UCSD-AML1 (cell line): ENCODE results near the gene NAV2.
"Not testable (repeated sequence)": the region's sequence is repeated elsewhere in the genome, so short reads cannot be mapped to it uniquely, and the experiment has no call there.

Experiments
- DNase-seq: peaks from one replicate; lab custom pipeline; 2025; ENCODE audit not compliant: unreplicated experiment; lab: John Stamatoyannopoulos, UW

NAV2 gene

DNA sequence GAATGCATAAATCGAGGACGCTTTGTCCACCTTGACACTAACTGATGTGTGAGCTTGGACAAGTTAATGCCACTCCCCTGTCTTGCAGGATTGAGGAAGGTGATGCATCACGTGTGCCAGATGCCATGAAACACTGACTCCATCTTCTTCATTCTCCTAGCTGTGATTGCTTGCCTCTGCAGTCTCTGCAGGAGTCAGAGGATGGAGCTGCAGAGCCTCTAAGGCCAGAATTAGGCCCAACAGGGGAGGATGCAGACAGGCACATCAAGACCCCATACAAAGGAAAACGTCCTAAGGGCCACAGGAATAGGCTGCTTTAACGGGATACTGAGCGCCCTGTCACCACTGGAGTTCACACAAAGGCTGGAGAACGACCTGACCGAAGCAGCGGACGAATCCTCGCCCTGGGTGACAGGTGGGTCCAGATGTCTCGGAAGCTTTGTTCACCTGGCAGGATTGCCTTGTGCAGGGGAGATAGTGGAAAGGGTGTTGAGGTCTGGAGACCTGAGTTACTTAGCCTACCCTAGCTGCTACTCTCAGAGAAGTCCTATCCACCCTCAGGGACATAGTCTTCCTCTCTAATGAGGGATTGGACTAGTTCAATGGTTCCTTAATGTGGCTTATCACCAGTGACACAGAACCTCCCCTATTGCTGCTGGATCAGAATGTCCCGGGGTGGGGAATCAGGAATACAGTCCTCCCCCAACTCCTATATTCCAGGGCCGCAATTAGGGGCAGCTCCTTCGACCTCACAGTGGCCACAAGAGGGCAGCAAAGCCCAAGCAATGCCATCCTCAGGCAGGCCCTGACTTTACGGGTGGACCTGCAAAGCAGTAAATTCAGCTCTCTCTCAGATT is 415.3 kb downstream of the NAV2 start:
- DNase-seq: peak; percentile 54

DNA sequence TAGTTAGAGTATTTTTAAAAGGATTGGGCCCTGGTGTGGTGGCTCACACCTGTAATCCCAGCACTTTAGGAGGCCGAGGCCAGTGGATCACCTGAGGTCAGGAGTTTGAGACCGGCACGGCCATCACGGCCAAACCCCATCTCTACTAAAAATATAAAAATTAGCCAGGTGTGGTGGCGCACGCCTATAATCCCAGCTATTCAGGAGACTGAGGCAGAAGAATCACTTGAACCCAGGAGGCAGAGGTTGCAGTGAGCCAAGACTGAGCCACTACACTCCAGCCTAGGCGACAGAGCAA is 415.8 kb downstream of the NAV2 start:
- not testable (repeated sequence) for DNase-seq

DNA sequence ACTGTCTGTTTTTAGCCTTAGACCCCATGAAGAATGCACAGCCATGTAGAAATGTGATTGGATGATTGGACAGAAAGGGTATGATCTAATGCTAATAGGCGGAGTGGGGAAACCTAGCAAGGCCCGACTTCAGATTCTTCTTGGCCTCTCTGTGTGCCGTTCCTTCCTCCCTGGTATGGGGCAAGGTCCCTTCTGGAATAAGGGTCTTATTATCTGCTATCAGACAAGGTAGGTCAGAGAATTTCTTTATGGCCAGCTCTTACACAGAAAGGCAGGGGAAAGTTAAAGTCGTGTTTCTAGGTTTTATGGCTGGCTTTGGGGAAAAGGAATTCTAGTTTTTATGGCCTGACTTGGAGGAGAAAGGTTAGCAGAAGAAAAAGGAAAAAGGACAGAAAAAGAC is 417.0 kb downstream of the NAV2 start:
- DNase-seq: no peak

DNA sequence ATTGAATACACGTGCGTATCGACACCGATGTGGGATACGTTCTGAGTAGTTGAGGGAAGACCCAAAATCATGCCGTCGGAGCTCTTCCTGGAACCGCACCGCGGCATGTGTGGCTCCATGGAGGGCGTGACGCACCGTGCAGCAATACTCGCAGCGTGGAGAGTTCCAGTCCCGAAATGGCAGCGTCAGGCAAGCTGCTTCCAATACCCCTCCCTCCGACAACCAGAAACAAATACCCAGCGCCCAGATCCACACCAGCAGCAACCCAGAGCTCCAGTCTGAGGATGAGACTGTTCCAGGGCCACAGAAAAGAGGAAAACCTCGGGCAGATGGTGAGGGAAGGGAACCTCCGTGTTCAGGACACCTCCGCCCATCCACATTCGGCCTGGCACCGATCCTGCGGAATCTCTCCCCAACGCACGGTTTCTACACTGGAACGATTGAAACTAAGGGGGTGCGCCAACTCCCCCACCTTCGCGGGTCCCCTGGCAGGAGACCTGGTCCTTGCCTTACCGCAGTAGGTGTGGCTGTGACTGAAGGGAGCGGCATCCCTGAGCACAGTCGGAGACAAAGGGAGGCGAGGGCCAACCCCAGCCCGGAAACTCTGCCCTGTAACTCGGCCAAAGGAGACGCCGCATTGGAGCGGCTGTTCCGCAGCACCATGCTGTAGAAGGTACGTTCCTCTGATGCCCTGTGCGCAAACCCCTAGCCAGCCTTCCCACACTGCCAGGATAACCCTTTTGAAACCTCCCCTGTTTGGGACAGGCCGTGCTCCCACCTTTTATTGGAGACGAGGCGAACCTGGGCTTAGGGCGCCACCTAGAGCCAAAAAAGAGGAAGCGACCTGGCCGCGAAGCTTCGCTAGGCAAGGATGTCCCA is 419.4 kb downstream of the NAV2 start:
- DNase-seq: peak; percentile 42

DNA sequence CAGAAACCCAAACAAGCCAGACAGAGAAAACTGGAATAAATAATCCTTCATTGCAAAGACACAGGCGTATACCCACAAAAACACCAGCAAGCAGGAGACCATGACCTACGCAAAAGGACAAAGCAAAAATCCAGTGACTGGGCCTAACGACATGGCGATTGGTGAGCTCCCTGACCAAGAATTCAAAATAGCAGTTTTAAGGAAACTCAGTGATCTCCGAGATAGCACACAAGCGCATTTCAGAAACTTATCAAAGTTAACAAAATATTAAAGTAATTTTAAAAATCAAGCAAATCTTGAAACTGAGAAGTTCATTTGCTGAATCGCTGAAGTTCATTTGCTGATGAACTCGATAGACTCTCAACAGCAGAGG is 420.0 kb downstream of the NAV2 start:
- DNase-seq: no peak

DNA sequence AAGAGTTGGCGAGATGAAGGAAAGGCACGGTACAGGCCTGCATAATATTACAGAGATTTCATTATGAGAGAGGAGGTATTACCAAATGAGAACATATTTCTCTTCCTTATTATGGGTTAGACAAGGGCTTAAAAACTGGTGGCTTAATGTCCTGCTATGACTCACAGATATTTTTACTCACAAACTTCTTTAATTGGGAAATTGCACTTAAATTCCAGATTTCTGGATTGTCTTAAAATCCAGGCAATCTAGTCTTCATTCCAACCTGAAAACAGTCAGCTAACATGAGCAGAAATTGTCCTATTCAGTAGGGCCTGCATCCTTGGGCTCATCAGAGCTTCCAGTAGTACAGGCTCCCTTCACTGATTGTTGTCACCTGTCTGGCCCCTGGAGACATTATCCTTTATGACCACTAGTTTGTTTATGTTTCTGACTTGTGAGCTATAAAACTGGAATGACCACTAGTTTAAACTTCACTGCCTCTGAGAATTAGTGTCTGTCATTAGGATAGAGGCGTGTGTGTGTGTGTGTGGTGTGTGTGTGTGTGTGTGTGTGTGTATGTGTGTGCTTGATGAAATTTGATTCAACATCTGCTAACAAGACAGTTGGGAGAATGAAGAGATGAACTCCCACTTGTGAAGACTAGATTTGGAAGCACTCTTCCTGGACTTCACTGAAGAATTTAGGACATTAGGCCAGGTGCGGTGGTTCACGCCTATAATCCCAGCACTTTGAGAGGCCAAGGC is 422.5 kb downstream of the NAV2 start:
- DNase-seq: no peak

DNA sequence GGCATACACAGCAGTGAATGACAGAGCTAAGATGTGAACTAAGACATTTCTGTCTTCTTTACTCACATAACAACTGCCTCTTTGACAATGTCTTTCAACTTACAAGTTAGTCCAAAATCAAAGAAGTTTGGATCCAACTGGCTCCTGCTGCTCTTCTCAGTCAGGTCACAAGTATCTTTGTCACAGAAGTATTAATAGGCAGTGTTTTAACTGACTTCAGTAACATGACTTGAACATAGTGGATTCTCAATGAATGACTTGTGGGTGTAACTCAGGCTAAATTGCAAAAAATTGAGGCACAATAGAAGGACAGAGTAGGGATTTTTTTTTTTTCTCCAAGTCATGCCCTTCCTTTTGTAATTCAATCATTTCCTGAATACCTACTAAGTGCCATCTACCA is 425.0 kb downstream of the NAV2 start:
- no peak for DNase-seq

DNA sequence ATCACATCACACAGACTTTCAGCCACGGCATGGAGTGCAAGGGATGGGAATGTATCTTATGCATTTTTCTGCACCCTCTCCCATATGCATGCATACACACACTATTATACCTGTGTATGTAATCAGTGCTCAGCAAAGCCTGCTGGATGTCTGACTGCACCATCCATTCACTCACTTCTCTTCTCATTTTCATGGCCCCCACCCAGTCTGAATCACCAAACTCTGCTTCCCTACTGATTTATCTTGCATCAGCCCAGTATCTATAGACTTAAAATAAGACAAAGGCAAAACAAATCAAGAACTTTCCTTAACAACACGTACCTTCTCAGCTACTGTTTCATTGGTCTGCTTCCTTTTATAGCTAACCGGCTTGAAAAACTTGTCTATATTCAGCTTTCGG is 426.1 kb downstream of the NAV2 start:
- no peak for DNase-seq

DNA sequence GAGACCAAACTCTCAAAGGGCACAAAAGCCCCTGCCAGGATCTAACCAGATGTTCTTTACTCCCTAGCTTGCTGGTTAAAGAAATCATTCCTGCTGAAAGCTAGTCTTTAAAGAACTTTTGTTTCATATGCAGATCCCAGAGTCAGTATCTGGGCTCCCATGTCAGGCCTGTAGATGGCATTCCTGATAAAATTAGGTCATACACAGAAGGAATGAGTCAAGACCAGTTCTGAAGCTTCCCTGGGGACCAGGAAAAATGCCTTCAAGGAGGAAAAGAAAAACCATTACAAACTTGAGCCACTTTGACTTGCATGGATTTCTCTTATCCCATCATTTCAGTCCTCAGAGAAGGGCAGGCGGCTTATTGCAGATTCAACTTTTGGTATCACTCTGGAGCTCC is 441.7 kb downstream of the NAV2 start:
- no peak for DNase-seq

DNA sequence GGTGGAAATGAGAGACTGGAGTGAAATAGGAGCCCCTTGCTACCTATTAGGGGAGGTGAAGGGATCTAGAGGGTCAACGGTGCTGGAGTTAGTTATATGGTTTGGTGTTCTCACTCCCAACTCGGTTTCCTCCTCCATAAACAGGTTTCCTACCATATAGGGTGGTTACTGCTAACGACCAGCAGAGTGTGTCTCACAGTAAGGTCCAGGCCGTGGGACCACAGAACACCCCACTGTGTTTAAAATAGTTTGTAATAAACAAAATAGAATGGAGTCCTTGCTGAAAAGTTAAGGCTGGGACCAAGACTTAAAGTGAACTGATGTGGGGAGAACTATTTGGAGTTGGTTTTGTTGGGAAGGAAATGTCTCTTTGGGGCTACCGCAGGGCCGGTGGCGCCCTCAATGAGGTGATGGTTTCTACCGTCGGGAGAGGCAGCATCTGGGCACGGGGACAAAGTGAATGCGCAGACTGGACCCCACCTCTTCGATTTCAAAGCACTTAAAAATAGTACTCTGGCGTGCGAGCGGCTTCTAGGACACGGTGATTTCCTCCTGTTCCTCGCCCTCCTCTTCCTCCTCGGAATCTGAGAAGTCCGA is 443.1 kb downstream of the NAV2 start:
- DNase-seq: no peak

DNA sequence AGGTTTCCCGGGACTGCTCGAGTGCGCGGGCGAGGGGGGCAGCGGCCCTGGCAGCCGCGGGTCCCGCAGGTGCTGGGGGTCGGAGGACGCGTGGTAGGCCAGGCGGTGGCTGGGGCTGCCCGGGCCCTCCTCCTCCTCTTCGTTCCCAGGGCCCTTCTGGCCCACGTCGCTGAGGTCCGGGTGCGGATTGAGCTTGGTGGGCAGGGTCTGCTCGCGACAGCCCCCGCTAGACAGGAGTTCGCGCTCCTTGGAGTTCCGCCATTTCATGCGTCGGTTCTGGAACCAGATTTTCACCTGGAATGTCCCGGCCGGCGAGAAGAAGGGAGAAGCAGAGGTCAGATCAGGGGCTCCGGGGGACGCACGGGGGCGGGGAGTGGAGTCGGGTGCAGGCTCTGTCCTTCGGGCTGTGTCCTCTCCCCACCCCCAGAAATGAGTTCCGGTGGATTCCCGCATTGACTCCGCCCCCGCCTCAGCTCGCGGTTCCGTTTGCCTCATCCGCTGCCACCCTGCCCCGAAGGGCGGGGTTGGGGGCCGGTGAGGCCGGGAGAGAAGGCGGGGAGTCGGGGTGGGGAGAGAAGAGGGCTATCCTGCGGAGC is 443.7 kb downstream of the NAV2 start:
- DNase-seq: no peak

DNA sequence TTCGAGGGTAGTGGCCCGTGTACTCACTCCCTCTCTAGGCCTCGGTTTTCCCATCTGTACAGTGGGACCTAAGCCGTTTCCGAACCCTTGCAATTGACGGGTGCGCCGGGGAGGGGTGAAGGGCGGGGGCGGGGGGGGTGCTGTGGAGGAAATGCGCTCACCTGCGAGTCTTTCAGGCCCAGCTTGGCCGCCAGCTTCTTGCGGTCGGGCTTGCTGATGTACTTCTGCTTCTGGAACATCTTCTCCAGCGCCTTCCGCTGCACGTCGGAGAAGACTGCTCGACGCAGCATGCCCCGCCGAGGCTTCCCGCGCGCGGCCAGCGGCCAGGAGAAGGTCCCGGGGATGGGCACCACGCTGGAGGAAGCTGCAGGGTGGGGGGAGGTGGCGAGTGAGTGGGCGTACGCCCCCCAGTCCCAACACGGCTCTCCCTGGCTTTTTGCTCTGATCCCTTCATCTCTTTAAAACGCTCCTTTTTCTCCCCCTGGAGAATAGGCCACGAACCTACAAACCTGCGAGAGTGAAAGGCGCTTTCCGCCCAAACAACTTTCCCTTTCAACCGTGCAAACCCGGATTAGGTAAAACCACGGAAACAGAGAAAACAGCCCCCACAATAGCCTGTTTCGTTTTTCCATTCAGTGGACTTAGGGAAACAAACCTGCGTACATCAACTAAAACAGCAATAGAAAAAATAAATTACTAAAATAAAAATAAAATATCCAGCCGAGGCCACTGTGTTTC is 444.4 kb downstream of the NAV2 start:
- DNase-seq: no peak

DNA sequence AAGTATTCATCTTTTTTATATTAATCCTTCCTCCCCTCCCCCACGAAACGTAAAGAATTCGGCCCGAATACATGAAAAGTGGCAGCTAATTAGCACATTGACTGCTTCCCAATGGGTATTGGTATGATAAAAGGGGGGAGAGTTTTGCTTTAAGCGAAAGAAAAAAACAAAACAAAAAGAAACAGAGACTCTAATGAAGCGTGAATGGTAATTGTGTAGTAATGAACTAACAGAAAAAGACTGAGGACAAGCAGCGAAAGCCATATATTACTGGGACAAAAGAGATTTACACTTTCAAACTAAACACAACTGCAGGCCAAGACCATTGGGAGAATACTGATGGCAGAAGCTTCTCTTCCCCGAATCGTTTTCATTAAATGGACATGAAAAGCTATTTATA is 445.1 kb downstream of the NAV2 start:
- DNase-seq: no peak

DNA sequence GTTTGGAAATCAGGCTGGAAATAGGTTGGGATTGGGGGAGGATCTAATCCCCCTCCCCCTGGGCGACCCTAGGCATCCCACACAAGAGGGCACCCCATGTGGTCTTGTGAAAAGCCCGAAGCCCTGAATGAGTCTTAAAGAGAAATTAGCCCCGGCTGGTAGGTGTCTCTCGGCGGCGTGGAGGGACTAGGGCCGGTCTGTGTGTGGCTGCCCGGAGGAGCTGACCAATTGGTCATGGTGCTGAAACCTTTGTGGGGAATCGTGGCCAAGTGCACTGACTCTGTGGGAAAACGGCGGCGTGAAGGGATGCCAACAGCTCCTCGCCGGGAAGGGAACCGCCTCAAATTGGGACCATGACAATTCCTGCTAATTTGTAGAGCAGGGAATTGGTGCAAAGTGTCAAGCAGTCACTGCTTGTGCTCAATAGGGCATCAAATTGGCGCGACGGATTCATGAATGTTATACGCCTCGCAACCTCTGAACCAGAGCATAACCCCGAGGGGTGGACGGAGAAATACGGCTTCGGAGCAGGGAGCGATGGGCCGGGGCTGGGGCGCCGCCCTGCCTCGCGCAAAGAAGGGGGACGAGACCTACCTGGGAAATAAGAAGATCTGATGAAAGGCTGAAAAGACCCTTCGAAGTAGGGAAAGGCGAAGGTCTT is 446.1 kb downstream of the NAV2 start:
- DNase-seq: peak; percentile 13

DNA sequence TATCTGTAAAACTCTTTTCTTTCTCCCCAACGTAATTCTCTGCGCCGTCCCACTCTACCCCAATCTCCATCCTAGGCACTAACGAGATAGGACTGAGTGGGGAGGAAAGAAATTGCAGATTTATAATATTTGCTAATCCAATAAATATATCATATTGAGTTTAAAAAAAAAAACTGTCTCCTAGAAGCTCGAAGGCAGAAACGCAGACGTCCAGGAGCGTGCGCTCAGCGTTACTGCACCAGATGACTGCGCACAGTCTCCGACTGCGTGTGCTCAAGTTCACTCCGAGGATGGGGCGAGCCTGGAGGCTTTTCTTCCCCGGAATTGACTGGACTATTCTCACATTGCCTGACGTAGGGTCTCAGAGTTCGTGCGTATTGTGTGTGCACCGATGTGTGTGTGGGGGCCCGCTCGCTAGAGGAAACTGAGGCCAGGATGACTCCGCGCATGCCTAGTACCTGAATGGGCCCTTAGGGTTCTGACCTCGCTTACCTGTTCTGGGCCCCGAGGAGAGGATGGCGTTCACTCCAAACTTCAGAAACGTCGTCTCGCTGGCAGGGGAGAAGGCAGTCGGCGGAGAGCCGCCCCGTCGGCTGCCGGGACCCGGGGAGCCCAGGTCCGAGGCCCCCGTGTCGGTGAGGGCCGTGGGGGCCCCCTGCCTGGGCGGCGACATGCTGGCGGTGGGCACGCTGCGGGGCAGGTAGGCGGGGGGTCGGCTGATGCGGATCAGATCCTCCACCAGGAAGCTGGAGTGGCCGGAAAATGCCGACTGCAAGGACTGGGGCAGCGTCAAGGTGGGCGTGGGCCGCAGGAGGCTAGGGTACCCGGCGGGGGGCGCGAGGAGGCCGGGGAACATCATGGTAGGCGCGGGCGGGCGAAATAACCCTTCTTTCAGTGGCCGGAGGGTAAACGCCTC is 447.1 kb downstream of the NAV2 start:
- no peak for DNase-seq

DNA sequence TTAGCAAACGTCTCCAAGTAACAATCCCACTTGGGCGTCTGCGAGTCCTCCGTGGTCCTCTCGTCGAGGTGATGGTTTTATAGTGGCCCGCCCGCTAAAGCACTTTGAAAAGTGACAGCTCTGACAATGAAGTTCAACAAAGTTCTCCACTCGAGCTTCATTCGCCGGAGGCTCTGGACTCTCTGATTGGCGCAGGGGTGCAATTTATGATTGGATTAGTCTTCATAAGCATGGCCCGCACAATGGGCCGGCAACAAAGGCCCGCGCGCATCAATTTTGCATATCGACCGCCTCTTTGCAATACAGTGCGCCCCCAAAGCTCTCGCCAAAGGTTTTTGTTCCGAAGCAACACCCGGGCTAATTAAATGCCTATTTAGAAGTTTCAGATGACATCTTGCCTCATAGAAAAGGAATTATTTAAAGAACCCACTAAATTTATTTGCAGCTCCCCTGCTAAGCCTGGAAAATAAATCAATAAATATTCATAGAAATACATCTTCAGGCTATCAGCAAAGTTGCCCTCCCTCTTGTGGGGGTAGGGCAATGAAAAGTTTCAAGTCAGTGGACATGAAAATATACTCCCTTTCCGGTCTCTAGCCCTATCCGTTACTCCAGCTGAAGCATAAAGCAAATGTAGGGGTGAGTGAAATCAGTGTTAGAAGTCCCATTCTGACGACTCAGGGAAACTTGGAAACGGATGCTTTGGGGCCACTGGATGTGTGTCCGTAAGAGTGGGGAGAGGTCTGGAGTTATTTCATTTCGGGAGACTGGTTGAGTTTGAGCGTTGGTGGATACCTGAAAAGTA is 448.0 kb downstream of the NAV2 start, which contains the start of gene DBX1:
TSS of gene DBX1 (minus strand) at position 51 of the 805 bp plus-strand sequence. CDS start 151 bp downstream, outside the sequence.
- DNase-seq: no peak

DNA sequence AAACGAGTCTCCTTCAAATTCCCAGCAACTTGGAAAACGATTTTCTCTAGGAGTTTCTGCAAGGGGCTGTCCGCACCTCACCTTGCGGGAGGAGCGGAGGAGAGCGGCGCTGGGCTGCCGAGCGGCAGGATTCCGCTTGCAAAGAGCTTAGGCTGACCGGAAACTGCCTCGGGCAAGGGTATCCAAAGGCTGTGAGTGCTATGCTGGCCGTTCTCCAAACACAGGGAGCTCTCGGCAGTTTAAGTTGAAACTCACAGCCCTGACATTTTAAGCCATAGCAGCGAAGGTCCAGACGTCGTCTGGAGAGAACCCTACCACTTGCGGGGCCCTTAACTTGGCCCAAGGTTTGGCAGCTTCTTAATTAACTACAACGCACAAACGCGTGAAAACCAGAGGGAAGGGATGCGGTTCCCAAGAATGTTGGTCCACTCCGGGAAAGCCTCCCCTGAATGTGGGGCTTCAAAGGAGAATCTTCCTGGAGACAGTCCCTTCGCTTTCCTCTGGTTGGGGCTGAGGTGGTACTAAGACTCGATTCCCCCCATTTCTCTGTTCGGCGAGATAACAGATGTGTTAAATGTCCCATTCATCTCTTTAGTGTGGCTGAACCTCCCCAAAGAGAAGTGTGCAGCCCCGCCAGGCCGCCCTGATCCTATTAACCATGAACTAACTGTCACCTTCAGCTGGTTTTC is 448.7 kb downstream of the NAV2 start:
- DNase-seq: no peak
